ENCODE data around the gene SIRT5.

SIRT5 gene

DNA sequence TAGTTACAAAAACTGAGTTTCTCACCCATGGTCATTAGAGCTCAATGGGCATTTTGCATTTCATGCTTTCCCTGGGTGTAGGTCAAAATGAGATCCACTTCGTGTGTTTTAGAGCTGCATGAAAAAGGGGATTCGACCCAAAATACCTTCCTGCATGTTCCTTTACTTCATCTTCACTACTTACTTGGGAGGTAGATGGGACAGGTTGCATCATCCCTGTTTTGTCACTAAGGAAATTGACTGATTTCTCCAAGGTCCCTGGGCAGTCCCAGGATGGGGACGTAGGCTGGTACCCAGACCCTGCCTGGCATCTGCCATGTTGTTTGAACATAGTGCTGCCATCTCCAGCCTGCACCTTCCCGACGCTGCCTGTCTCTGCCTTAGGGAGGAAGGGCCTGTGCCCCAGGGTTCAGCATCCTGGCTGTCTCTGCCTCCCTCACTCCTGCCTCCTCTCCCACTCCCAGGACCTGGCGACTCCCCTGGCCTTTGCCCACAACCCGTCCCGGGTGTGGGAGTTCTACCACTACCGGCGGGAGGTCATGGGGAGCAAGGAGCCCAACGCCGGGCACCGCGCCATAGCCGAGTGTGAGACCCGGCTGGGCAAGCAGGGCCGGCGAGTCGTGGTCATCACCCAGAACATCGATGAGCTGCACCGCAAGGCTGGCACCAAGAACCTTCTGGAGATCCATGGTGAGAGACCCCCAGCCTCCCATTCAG is 17.0 kb downstream of the SIRT5 start:
- H3K27ac ChIP-seq (ENCODE audit: low read length), result no peak overlapping the region
- H3K36me3 ChIP-seq (ENCODE audit: control insufficient read depth, low read depth, low read length), result peaks cover 30% of the 10 kb centered on the region
- no peak overlapping the region for H3K9ac ChIP-seq (ENCODE audit: low read length)
- no peaks in the 10 kb centered on the region for H3K27me3 ChIP-seq (ENCODE audit: control insufficient read depth, insufficient read depth, low read length)
- no peaks in the 10 kb centered on the region for H3K9me3 ChIP-seq (ENCODE audit: control insufficient read depth, low read depth, low read length)
- no peak overlapping the region for H3K4me3 ChIP-seq (ENCODE audit: low read length)
- no peaks in the 10 kb centered on the region for H3K4me1 ChIP-seq (ENCODE audit: control insufficient read depth, low read depth, low read length)

DNA sequence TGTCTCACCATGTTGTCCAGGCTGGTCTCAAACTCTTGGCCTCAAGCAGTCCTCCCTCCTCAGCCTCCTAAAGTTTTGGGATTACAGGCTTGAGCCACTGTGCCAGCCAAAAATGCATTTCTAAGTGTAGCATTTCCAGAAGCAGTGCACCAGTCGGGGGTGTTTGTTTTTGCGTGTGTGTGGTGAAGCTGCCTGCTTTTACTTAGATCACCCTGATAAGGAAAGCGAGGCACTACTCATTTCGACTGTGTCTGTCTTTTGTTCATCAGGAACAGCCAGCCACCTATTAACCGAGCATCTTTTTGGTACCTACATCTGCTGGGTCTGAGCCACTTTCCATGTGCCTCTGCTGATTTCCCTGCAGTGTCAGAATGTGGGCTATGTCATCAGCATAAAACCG is 18.7 kb downstream of the SIRT5 start:
- H3K4me3 ChIP-seq (ENCODE audit: low read length), result no peak overlapping the region
- H3K27me3 ChIP-seq (ENCODE audit: control insufficient read depth, insufficient read depth, low read length), result no peaks in the 10 kb centered on the region
- no peak overlapping the region for H3K9ac ChIP-seq (ENCODE audit: low read length)
- H3K4me1 ChIP-seq (ENCODE audit: control insufficient read depth, low read depth, low read length), result no peaks in the 10 kb centered on the region
- no peak overlapping the region for H3K27ac ChIP-seq (ENCODE audit: low read length)
- peaks cover 34% of the 10 kb centered on the region for H3K36me3 ChIP-seq (ENCODE audit: control insufficient read depth, low read depth, low read length)
- H3K9me3 ChIP-seq (ENCODE audit: control insufficient read depth, low read depth, low read length), result no peaks in the 10 kb centered on the region

GRCh38 chr6:13593720-13594119 is 19.3 kb downstream of the SIRT5 start:
- no peak overlapping the region for H3K9ac ChIP-seq (ENCODE audit: low read length)
- H3K36me3 ChIP-seq (ENCODE audit: control insufficient read depth, low read depth, low read length), result peaks cover 33% of the 10 kb centered on the region
- H3K4me1 ChIP-seq (ENCODE audit: control insufficient read depth, low read depth, low read length), result no peaks in the 10 kb centered on the region
- no peaks in the 10 kb centered on the region for H3K9me3 ChIP-seq (ENCODE audit: control insufficient read depth, low read depth, low read length)
- H3K4me3 ChIP-seq (ENCODE audit: low read length), result no peak overlapping the region
- no peak overlapping the region for H3K27ac ChIP-seq (ENCODE audit: low read length)
- H3K27me3 ChIP-seq (ENCODE audit: control insufficient read depth, insufficient read depth, low read length), result no peaks in the 10 kb centered on the region

- Histone ChIP-seq H3K27me3 (ENCODE audit: control insufficient read depth, insufficient read depth, low read length) (no peaks in the 10 kb centered on the region), H3K9me3 (ENCODE audit: control insufficient read depth, low read depth, low read length) (no peaks in the 10 kb centered on the region), H3K27ac (ENCODE audit: low read length) (no peak overlapping the region), H3K4me3 (ENCODE audit: low read length) (no peak overlapping the region), H3K4me1 (ENCODE audit: control insufficient read depth, low read depth, low read length) (no peaks in the 10 kb centered on the region), H3K36me3 (ENCODE audit: control insufficient read depth, low read depth, low read length) (peaks cover 46% of the 10 kb centered on the region), H3K9ac (ENCODE audit: low read length) (no peak overlapping the region)
These were observed 22.7 kb downstream of the SIRT5 start for GRCh38 chr6:13597073-13597472.

- Histone ChIP-seq H3K4me3 (ENCODE audit: low read length) (no peak overlapping the region), H3K36me3 (ENCODE audit: control insufficient read depth, low read depth, low read length) (peaks cover 40% of the 10 kb centered on the region), H3K27me3 (ENCODE audit: control insufficient read depth, insufficient read depth, low read length) (no peaks in the 10 kb centered on the region), H3K9ac (ENCODE audit: low read length) (no peak overlapping the region), H3K27ac (ENCODE audit: low read length) (no peak overlapping the region), H3K4me1 (ENCODE audit: control insufficient read depth, low read depth, low read length) (no peaks in the 10 kb centered on the region), H3K9me3 (ENCODE audit: control insufficient read depth, low read depth, low read length) (no peaks in the 10 kb centered on the region)
These were observed 25.6 kb downstream of the SIRT5 start for GRCh38 chr6:13600036-13600435.

GRCh38 chr6:13604135-13604534 is 29.7 kb downstream of the SIRT5 start:
- Histone ChIP-seq H3K4me3 (ENCODE audit: low read length) (no peak overlapping the region), H3K4me1 (ENCODE audit: control insufficient read depth, low read depth, low read length) (no peaks in the 10 kb centered on the region), H3K9me3 (ENCODE audit: control insufficient read depth, low read depth, low read length) (no peaks in the 10 kb centered on the region), H3K27ac (ENCODE audit: low read length) (no peak overlapping the region), H3K9ac (ENCODE audit: low read length) (no peak overlapping the region), H3K36me3 (ENCODE audit: control insufficient read depth, low read depth, low read length) (peaks cover 17% of the 10 kb centered on the region), H3K27me3 (ENCODE audit: control insufficient read depth, insufficient read depth, low read length) (no peaks in the 10 kb centered on the region)

DNA sequence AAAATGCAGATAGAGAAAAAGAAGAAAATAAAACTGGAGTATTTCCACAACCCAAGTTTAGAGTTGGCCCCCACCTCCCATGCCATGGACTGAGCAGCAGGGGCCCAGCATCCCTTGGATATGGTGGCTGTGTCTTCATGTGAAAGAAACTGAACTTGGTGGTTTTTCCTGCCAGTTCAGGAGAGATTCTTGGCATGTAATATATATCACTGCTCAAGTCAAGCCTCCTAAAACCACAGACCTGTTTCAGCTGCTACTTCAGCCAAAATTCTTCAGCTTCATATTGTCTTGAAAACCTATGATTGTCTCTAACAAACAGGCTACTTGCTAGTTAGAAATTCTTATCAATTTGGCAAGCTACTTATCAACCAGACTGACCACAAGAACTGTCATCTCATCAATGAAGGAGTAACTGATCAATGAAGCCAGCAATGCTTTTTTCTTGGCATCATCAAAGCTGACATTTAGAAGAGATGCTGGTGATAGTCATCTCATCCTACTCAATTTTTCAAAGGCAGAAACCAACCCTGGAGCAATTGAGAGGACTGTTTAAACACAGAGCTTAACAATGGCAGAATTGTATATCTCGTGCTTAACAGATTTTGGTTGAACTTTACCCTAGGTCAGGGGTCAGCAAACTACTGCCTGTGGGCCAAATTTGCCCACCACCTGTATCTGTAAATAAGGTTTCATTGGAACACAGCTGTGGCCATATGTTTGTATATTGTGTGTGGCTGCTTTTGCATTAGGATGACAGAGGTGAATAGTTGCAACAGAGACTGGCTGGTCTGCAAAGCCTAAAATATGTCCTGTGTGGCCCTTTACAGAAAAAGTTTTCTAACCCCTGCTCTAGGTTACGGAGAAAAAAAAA is 30.4 kb downstream of the SIRT5 start:
- Histone ChIP-seq H3K4me3 (ENCODE audit: low read length) (no peak overlapping the region), H3K9ac (ENCODE audit: low read length) (no peak overlapping the region), H3K9me3 (ENCODE audit: control insufficient read depth, low read depth, low read length) (no peaks in the 10 kb centered on the region), H3K4me1 (ENCODE audit: control insufficient read depth, low read depth, low read length) (no peaks in the 10 kb centered on the region), H3K36me3 (ENCODE audit: control insufficient read depth, low read depth, low read length) (peaks cover 17% of the 10 kb centered on the region), H3K27me3 (ENCODE audit: control insufficient read depth, insufficient read depth, low read length) (no peaks in the 10 kb centered on the region), H3K27ac (ENCODE audit: low read length) (no peak overlapping the region)

GRCh38 chr6:13605634-13606033 is 31.2 kb downstream of the SIRT5 start:
- H3K4me1 ChIP-seq (ENCODE audit: control insufficient read depth, low read depth, low read length), result no peaks in the 10 kb centered on the region
- no peak overlapping the region for H3K4me3 ChIP-seq (ENCODE audit: low read length)
- H3K27me3 ChIP-seq (ENCODE audit: control insufficient read depth, insufficient read depth, low read length), result no peaks in the 10 kb centered on the region
- peaks cover 14% of the 10 kb centered on the region for H3K36me3 ChIP-seq (ENCODE audit: control insufficient read depth, low read depth, low read length)
- H3K9me3 ChIP-seq (ENCODE audit: control insufficient read depth, low read depth, low read length), result no peaks in the 10 kb centered on the region
- H3K27ac ChIP-seq (ENCODE audit: low read length), result no peak overlapping the region
- no peak overlapping the region for H3K9ac ChIP-seq (ENCODE audit: low read length)

GRCh38 chr6:13611715-13612114 is 37.3 kb downstream of the SIRT5 start:
- H3K4me1 ChIP-seq (ENCODE audit: control insufficient read depth, low read depth, low read length), result peaks cover 7% of the 10 kb centered on the region
- H3K9me3 ChIP-seq (ENCODE audit: control insufficient read depth, low read depth, low read length), result no peaks in the 10 kb centered on the region
- no peaks in the 10 kb centered on the region for H3K27me3 ChIP-seq (ENCODE audit: control insufficient read depth, insufficient read depth, low read length)
- no peak overlapping the region for H3K27ac ChIP-seq (ENCODE audit: low read length)
- no peak overlapping the region for H3K9ac ChIP-seq (ENCODE audit: low read length)
- H3K36me3 ChIP-seq (ENCODE audit: control insufficient read depth, low read depth, low read length), result peaks cover 4% of the 10 kb centered on the region
- no peak overlapping the region for H3K4me3 ChIP-seq (ENCODE audit: low read length)

DNA sequence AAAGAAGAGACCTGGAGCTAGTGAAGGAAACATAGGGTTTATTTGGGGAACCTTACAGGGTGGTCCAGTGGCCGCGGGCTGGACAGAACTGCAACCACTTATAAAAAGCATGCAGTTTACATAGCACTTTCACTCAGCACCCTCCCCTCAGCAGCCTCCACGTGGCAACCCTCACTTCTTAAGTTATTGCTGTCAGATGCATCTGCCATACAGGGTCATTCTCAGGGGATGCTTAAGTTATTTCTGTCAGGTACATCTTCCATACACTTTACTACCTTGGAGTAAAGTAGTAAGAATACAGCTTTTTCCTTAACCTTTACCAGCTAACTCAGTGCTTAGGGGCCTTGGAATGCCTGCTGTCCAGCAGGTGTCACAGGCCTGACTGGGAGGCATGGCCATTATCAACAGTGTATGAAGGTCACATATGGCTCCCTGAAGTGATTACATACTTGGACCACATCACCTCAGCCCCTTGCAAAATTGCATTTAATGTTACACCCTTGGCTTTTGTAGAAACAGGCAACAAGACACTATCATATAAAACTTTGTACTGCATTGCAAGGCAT is 38.7 kb downstream of the SIRT5 start:
- peaks cover 16% of the 10 kb centered on the region for H3K36me3 ChIP-seq (ENCODE audit: control insufficient read depth, low read depth, low read length)
- H3K27ac ChIP-seq (ENCODE audit: low read length), result no peak overlapping the region
- no peaks in the 10 kb centered on the region for H3K9me3 ChIP-seq (ENCODE audit: control insufficient read depth, low read depth, low read length)
- H3K9ac ChIP-seq (ENCODE audit: low read length), result no peak overlapping the region
- H3K27me3 ChIP-seq (ENCODE audit: control insufficient read depth, insufficient read depth, low read length), result no peaks in the 10 kb centered on the region
- peaks cover 8% of the 10 kb centered on the region for H3K4me1 ChIP-seq (ENCODE audit: control insufficient read depth, low read depth, low read length)
- no peak overlapping the region for H3K4me3 ChIP-seq (ENCODE audit: low read length)

- Histone ChIP-seq H3K9me3 (ENCODE audit: control insufficient read depth, low read depth, low read length) (no peaks in the 10 kb centered on the region), H3K4me3 (ENCODE audit: low read length) (peak overlapping the region; percentile 98), H3K27me3 (ENCODE audit: control insufficient read depth, insufficient read depth, low read length) (no peaks in the 10 kb centered on the region), H3K36me3 (ENCODE audit: control insufficient read depth, low read depth, low read length) (peaks cover 25% of the 10 kb centered on the region), H3K9ac (ENCODE audit: low read length) (peak overlapping the region; percentile 98), H3K27ac (ENCODE audit: low read length) (peak overlapping the region; percentile 70), H3K4me1 (ENCODE audit: control insufficient read depth, low read depth, low read length) (peaks cover 8% of the 10 kb centered on the region)
These were observed 39.9 kb downstream of the SIRT5 start for GRCh38 chr6:13614126-13614925.

All from iPS-18a (cell line).